Type B pancreatic cell (in vitro differentiated cells): Measurements from ENCODE around the gene YIF1A. TPM values are rescaled to one million over a fixed set of nuclear protein-coding genes. Genes with fewer than 3 reads are reported as not detected.

Experiments
- DNase-seq: peaks from one replicate; pipeline ENCODE4 v3.0.0; 2021; ENCODE audit warnings: mixed read lengths; ENCODE audit not compliant: unreplicated experiment; ENCODE audit errors: extremely low spot score
- H3K27ac Mint-ChIP-seq: 2 replicates; pipeline ENCODE4 v1.8.0; 2021; ENCODE audit warnings: mild to moderate bottlenecking, mixed read lengths
- H3K27me3 Mint-ChIP-seq: 2 replicates; pipeline ENCODE4 v1.8.0; 2021; ENCODE audit warnings: mixed read lengths
- H3K36me3 Mint-ChIP-seq: 2 replicates; pipeline ENCODE4 v1.8.0; 2021; ENCODE audit warnings: mixed read lengths
- H3K4me1 Mint-ChIP-seq: one replicate; pipeline ENCODE4 v1.8.0; 2021; ENCODE audit warnings: mixed read lengths; ENCODE audit not compliant: unreplicated experiment
- H3K4me3 Mint-ChIP-seq: 2 replicates; pipeline ENCODE4 v1.8.0; 2021; ENCODE audit warnings: mild to moderate bottlenecking, mixed read lengths
- H3K9me3 Mint-ChIP-seq: 2 replicates; pipeline ENCODE4 v1.8.0; 2021; ENCODE audit warnings: mixed read lengths
- CTCF ChIP-seq: fragments of 200-600 bp; sonication (generic); conservative IDR thresholded peaks from 2 replicates; pipeline ENCODE4 v1.5.0; 2021; ENCODE audit warnings: antibody characterized with exemption, mild to moderate bottlenecking
- total RNA-seq: library from RNA; stranded (reverse); gene quantifications from 2 replicates; pipeline ENCODE4 v1.2.1, GENCODE V29; 2021; ENCODE audit warnings: low replicate concordance

Gene YIF1A
- total RNA-seq, 1 donor from 2014 or later: 87.0 TPM

GRCh38 chr11:66334605-66335442 is 45.9 kb upstream of the YIF1A start:
- Mint-ChIP-seq H3K27ac (no peak overlapping the region), H3K4me3 (peak overlapping the region; percentile 76), H3K4me1 (peaks cover 8% of the 10 kb centered on the region), H3K9me3 (no peaks in the 10 kb centered on the region), H3K27me3 (no peaks in the 10 kb centered on the region), H3K36me3 (no peaks in the 10 kb centered on the region)
- no peak for DNase-seq
- TF ChIP-seq CTCF: no peak

GRCh38 chr11:66333896-66334604 is 45.1 kb upstream of the YIF1A start:
- Mint-ChIP-seq H3K4me1 (peaks cover 6% of the 10 kb centered on the region), H3K27ac (no peak overlapping the region), H3K9me3 (no peaks in the 10 kb centered on the region), H3K36me3 (no peaks in the 10 kb centered on the region), H3K4me3 (no peak overlapping the region), H3K27me3 (no peaks in the 10 kb centered on the region)
- DNase-seq: no peak
- TF ChIP-seq CTCF: no peak

- no peaks in the 10 kb centered on the region for H3K36me3 Mint-ChIP-seq
Observed at GRCh38 chr11:66333220-66333877, 44.4 kb upstream of the YIF1A start.

GRCh38 chr11:66332371-66333219 is 43.7 kb upstream of the YIF1A start:
- Mint-ChIP-seq H3K9me3 (no peaks in the 10 kb centered on the region), H3K4me1 (peaks cover 13% of the 10 kb centered on the region), H3K27ac (no peak overlapping the region), H3K4me3 (no peak overlapping the region), H3K27me3 (no peaks in the 10 kb centered on the region), H3K36me3 (no peaks in the 10 kb centered on the region)
- no peak for DNase-seq
- TF ChIP-seq CTCF: no peak

More at GRCh38 chr11:66333220-66333877, 44.4 kb upstream of the YIF1A start:
- H3K27me3 Mint-ChIP-seq: no peaks in the 10 kb centered on the region
- H3K9me3 Mint-ChIP-seq: no peaks in the 10 kb centered on the region
- no peak for DNase-seq
- peaks cover 9% of the 10 kb centered on the region for H3K4me1 Mint-ChIP-seq
- no peak overlapping the region for H3K4me3 Mint-ChIP-seq
- no peak overlapping the region for H3K27ac Mint-ChIP-seq
- no peak for TF ChIP-seq CTCF
